ENCODE measurements around the gene TMEM26. TPM values are rescaled to one million over a fixed set of nuclear protein-coding genes. Genes with fewer than 3 reads are reported as not detected.

TMEM26 gene
- total RNA-seq, 1 experiment from 2014 or later, result not detected

GRCh38 chr10:61404751-61405150 is 48.4 kb downstream of the TMEM26 start:
- Histone ChIP-seq H3K36me3 (ENCODE audit: control insufficient read depth, insufficient read depth, low read length) (no peaks in the 10 kb centered on the region), H3K27me3 (replicated peaks; ENCODE audit: control insufficient read depth, insufficient read depth, low read length) (no peaks in the 10 kb centered on the region), H3K4me3 (ENCODE audit: low read depth, low read length) (no peak overlapping the region), H3K4me1 (no peaks in the 10 kb centered on the region), H3K9me3 (no peaks in the 10 kb centered on the region)
- DNase-seq, result no peak
- Mint-ChIP-seq H3K27ac (ENCODE audit: unreplicated experiment) (no peak overlapping the region), H3K4me1 (ENCODE audit: low read depth, unreplicated experiment) (no peaks in the 10 kb centered on the region), H3K36me3 (ENCODE audit: insufficient read depth, unreplicated experiment) (no peaks in the 10 kb centered on the region), H3K9me3 (ENCODE audit: unreplicated experiment) (no peaks in the 10 kb centered on the region), H3K27me3 (ENCODE audit: insufficient read depth, unreplicated experiment) (no peaks in the 10 kb centered on the region), H3K4me3 (ENCODE audit: unreplicated experiment) (no peak overlapping the region)
- TF ChIP-seq, protein P1, sequence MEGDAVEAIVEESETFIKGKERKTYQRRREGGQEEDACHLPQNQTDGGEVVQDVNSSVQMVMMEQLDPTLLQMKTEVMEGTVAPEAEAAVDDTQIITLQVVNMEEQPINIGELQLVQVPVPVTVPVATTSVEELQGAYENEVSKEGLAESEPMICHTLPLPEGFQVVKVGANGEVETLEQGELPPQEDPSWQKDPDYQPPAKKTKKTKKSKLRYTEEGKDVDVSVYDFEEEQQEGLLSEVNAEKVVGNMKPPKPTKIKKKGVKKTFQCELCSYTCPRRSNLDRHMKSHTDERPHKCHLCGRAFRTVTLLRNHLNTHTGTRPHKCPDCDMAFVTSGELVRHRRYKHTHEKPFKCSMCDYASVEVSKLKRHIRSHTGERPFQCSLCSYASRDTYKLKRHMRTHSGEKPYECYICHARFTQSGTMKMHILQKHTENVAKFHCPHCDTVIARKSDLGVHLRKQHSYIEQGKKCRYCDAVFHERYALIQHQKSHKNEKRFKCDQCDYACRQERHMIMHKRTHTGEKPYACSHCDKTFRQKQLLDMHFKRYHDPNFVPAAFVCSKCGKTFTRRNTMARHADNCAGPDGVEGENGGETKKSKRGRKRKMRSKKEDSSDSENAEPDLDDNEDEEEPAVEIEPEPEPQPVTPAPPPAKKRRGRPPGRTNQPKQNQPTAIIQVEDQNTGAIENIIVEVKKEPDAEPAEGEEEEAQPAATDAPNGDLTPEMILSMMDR (IDR thresholded peaks at IDR 0.05; ENCODE audit: insufficient read depth in 1 of 2, low read depth in 1 of 2, low read length in 1 of 2, severe bottlenecking in 1 of 2, unreplicated experiment in 1 of 2), result no peak
- POLR2A ChIA-PET, result no interaction called here
- BruUV-seq (replicated peaks), result no TSS peak
- intact Hi-C loops (cut with micrococcal nuclease; ENCODE audit: unreplicated experiment), result no loop called here
- CTCF ChIA-PET, result no interaction called here

DNA sequence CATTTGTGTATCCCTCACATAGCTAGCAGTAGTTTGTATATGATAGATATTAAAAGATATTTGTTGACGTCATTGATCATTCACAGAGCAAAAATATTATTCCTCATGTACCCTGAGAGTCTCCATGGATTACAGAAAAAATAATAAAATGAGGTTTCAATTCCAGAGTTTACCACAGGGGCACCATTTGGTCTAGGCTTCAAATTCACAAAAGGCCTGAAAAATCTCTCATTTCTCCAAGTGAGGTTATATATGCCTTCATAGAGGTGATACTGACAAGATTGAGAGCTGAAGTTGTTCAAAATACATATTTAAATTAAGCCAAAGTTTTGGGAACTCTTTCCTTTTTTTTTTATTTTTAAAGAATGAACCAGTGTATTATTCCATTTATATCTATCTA is 52.7 kb downstream of the TMEM26 start:
- CTCF ChIA-PET, result no interaction called here
- POLR2A ChIA-PET, result no interaction called here
- peaks cover 7% of the 10 kb centered on the region for H3K4me1 Mint-ChIP-seq (ENCODE audit: low read depth, unreplicated experiment)

GRCh38 chr10:61399406-61399805 is 53.8 kb downstream of the TMEM26 start:
- Mint-ChIP-seq H3K27ac (ENCODE audit: unreplicated experiment) (no peak overlapping the region), H3K4me3 (ENCODE audit: unreplicated experiment) (no peak overlapping the region), H3K27me3 (ENCODE audit: insufficient read depth, unreplicated experiment) (peaks cover 2% of the 10 kb centered on the region), H3K4me1 (ENCODE audit: low read depth, unreplicated experiment) (peaks cover 7% of the 10 kb centered on the region), H3K9me3 (ENCODE audit: unreplicated experiment) (no peaks in the 10 kb centered on the region), H3K36me3 (ENCODE audit: insufficient read depth, unreplicated experiment) (no peaks in the 10 kb centered on the region)
- ChIA-PET POLR2A (no interaction called here), CTCF (no interaction called here)
- Histone ChIP-seq H3K27me3 (replicated peaks; ENCODE audit: control insufficient read depth, insufficient read depth, low read length) (no peaks in the 10 kb centered on the region), H3K4me3 (ENCODE audit: low read depth, low read length) (no peak overlapping the region), H3K9me3 (no peaks in the 10 kb centered on the region), H3K36me3 (ENCODE audit: control insufficient read depth, insufficient read depth, low read length) (no peaks in the 10 kb centered on the region), H3K4me1 (peaks cover 19% of the 10 kb centered on the region)
- intact Hi-C loops (cut with micrococcal nuclease; ENCODE audit: unreplicated experiment), result no loop called here
- TF ChIP-seq, protein P1 (IDR thresholded peaks at IDR 0.05; ENCODE audit: insufficient read depth in 1 of 2, low read depth in 1 of 2, low read length in 1 of 2, severe bottlenecking in 1 of 2, unreplicated experiment in 1 of 2), result no peak
- DNase-seq, result no peak
- BruUV-seq (replicated peaks), result no TSS peak

More for the DNA sequence above, 52.7 kb downstream of the TMEM26 start:
- Histone ChIP-seq H3K9me3 (no peaks in the 10 kb centered on the region), H3K4me3 (ENCODE audit: low read depth, low read length) (no peak overlapping the region), H3K36me3 (ENCODE audit: control insufficient read depth, insufficient read depth, low read length) (no peaks in the 10 kb centered on the region), H3K4me1 (peaks cover 19% of the 10 kb centered on the region), H3K27me3 (replicated peaks; ENCODE audit: control insufficient read depth, insufficient read depth, low read length) (no peaks in the 10 kb centered on the region)
- no peak for DNase-seq
- H3K4me3 Mint-ChIP-seq (ENCODE audit: unreplicated experiment), result no peak overlapping the region
- no peaks in the 10 kb centered on the region for H3K27me3 Mint-ChIP-seq (ENCODE audit: insufficient read depth, unreplicated experiment)
- TF ChIP-seq, protein P1 (IDR thresholded peaks at IDR 0.05; ENCODE audit: insufficient read depth in 1 of 2, low read depth in 1 of 2, low read length in 1 of 2, severe bottlenecking in 1 of 2, unreplicated experiment in 1 of 2), result no peak
- no TSS peak for BruUV-seq (replicated peaks)
- no peaks in the 10 kb centered on the region for H3K36me3 Mint-ChIP-seq (ENCODE audit: insufficient read depth, unreplicated experiment)
- no peak overlapping the region for H3K27ac Mint-ChIP-seq (ENCODE audit: unreplicated experiment)
- H3K9me3 Mint-ChIP-seq (ENCODE audit: unreplicated experiment), result no peaks in the 10 kb centered on the region
- intact Hi-C loops (cut with micrococcal nuclease; ENCODE audit: unreplicated experiment), result no loop called here
